CD4-positive, alpha-beta T cell treated with Interleukin-21 for 1 hour (primary cell): Measurements from ENCODE around the gene TTC16.

Experiments used
- DNase-seq: peaks from one replicate; pipeline ENCODE4 v3.0.0-alpha.2; 2020

The TTC16 gene

DNA sequence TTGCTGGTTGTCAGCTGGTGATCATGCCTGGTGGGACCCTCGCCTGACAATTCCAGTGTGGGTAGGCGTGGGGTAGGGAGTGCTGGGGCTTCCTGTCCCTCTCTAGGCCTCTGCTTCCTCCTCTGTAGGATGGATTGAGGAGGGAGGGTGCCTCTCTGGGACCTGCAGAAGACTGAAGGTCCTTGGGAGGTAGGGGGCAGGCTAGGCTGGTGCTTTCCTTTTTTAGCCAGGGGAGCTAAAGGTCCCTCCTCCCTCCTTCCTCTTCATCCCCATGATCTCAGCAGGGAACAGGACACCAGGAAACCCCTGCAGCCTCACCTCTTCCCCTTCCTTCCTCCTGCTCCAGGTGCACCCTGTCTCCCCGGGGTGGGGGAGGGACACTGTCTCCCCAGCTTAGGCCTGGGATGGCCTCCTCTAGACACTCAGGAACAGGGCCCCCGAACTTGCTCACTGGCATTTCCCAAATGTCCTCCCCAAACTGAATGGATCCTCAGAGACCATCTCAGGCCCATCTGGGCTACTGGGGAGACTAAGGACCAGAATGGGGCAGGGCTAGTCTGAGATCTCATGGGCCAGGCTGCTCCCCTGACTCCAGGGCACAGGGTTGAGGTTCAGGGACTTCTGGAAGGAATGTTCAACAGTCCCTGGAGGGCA lies 54.2 kb downstream of the TTC16 start:
- no peak for DNase-seq

DNA sequence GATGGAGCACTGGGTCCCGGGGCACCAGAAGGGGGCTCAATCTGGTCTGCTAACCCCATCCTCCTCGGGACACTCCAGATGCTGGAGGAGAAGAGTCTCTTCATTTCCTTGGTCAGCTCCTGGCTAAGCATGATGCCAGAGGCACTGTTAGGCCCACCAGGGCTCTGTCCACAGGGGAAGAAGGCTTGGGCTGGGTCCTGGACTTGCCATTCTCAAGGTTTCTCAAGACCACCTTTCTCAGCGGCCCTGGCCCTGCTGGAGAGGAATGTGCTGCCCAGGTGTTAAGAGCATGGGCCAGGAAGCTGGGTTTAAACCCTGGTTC lies 54.7 kb downstream of the TTC16 start:
- no peak for DNase-seq

DNA sequence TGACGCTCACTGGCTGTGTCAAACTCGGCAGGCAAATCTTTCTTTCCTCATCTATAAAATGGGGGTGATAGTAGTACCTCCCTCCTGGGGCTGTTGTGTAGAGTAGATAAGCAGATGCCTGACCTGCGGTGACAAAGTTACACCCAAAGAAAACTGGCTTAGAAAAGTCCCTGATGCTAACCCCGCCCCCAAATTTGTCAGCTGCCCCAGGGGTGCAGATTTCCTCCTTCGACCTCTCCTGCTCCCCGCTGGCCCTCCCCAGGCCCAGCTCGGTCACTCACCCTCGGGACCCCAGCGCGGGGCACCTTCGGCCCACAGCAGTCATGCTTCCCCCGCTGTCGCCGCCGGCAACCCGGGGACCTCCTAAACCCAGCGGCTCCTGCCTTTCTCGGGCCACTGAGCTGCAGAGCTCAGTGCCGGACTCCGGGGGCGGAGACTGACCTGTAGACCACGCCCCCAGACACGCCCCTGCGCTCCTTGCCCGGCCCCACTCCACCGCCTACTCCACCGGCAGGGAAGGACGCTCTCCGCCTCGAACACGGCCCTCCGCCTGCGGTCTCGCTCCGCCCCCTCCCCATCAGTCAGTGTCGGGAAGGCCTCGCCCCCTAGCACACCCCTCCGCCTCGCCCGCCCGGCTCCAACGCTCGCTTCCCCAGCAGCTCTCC lies 55.2 kb downstream of the TTC16 start:
- DNase-seq, result peak; percentile 97

DNA sequence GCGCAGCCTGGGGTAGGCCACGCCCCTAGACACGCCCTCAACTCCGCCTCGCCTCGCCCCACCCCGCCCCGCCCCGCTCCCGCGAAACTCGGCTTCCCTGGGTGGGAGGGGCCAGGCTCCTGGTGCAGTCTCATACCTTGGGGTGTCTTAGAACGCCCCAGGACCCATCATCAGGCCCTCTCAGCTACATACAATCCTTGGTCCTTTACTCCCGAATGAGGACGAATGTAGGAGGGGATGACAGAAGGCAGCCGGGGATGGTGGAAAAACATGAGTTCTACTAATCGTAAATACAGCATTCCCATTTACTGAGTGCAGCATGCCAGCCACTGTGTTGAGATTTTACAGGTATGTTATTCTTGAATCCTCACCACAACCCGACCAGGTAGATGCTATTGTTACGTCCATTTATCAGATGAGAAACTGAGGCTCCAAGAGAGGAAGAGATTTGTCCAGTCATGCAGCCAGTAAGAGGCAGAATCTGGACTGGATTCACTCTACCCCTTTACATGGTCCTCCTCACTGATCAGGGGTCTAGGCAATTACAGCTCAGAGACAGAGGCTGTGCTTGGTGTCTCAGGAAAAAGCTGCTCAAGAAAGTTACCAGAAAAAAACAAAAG lies 55.8 kb downstream of the TTC16 start:
- no peak for DNase-seq

DNA sequence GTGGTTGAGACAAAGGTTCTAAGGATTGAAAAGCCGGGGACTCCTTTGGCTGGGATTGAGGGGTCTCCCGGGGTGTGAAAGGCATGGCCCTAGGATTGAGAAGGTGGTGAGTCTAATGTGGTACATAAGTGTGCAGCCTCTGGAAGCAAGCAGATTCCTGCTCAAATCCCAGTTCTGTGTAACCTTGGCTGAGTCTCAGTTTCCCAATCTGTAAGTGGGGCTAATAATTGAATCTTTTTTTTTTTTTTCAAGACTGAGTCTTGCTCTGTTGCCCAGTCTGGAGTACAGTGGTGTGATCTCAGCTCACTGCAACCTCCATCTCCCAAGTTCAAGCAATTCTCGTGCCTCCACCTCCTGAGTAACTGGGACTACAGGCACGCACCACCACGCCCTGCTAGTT lies 56.7 kb downstream of the TTC16 start:
- DNase-seq, result no peak

DNA sequence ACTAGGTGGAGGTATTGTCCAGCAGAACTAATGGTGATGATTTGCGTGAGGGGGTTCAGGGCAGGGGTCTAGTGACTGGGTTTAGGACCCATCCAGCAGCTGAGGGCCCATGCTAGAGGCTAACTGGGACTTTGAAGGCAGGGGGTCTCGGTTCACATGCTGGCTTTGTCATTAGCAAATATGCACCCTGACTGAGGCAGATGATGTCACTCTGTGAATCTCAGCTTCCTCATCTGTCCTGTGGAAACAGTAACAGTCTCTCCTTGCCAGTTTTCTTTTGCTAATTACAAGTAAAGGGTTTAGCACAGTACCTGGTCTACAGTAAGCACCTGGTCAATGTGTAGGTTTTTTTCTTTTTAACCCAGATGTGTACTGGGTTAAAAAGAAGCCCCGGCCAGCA lies 57.4 kb downstream of the TTC16 start:
- DNase-seq, result no peak

DNA sequence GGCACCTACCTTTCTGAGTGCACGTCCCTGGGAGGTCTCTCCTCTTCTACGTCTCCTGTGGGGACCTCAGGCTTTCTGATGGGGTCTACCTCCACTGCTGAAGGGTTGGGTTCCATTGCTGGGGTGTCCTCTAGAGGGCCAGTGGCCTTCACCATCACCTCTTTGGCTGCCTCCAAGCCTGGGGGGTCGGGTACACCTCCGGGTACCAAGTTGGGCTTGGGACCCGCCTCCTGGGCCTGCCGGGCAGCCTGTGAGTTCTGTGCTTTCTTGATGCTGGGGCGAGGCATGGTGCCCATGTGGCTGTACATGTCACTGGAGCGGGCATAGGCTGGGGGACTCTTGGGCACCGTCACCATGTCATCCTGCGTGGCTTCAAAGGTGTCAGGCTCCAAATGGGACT lies 58.1 kb downstream of the TTC16 start:
- DNase-seq, result no peak

DNA sequence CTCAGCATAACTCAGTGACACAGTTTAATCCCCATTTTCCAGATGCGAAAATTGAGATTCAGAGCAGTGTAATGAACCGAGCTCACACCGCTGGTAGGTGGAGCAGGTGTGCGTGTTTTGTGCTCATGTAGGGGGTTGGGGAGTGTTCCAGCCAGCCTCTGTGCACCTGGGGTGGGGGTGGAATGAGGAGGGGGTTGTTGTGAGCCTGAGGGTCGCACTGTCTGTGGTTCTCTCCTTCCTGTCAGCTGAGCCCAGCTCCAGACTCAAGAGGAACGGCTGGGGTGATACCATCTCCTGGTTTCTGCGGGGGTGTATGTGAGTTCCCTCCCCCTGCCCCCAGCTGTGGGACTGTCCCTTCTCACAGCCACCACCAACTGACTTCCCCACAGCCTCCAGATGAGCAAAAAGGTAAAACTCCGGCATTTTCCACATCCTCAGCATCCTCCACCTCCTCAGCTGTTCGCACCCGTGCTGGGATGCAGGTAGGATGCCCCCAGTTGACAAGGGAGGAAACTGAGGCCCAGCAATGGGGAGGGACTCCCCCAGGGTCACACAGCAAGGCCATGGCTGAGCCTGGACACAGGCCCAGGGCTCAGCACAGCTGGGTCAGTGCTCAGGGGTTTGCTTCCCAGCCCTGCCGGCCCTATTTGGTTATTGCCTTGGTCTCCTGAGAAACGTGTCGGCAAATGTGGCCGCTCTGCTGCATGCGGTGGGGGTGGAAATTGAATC lies 60.5 kb downstream of the TTC16 start:
- peak; percentile 86 for DNase-seq

DNA sequence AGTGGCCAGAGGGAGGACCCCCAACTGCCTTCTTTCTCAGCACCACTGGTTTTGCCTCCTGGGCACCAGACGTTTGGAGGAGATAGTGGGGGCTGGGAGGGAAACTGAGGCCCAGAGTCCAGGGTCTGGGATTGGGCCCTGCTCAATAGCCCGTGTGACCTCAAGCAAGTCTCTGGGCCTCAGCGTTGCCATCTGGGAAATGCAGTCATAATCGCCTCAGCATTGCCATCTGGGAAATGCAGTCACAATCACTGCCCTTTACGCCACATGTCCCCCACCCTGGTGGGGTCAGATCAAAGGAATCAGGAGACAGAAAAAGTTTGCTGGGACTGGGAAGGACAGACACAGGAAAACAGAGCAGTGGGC lies 61.0 kb downstream of the TTC16 start:
- DNase-seq, result no peak

DNA sequence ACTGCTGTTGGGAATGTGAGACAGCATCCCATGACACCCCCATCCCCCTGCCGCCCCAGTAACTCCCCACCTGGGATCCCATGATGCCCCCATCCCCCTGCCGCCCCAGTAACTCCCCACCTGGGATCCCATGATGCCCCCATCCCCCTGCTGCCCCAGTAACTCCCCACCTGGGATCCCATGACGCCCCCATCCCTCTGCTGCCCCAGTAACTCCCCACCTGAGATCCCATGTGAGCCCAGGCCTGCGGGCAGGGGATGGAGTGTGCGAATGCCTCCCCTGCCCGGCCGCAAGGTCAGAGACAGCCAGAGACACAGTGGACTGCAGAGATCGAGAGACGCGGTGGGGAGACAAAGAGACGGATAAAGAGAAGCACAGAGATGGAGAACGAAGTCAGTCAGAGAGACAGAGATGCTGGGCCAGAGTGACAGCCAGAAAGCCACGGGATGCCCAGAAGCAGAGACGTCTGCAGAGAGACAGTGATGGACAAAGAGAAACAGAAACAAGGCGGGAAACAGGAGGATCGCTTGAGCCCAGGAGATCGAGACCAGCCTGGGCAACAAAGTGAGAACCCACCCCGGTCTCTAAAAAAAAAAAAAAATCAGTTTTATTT lies 61.6 kb downstream of the TTC16 start:
- DNase-seq, result peak; percentile 33

DNA sequence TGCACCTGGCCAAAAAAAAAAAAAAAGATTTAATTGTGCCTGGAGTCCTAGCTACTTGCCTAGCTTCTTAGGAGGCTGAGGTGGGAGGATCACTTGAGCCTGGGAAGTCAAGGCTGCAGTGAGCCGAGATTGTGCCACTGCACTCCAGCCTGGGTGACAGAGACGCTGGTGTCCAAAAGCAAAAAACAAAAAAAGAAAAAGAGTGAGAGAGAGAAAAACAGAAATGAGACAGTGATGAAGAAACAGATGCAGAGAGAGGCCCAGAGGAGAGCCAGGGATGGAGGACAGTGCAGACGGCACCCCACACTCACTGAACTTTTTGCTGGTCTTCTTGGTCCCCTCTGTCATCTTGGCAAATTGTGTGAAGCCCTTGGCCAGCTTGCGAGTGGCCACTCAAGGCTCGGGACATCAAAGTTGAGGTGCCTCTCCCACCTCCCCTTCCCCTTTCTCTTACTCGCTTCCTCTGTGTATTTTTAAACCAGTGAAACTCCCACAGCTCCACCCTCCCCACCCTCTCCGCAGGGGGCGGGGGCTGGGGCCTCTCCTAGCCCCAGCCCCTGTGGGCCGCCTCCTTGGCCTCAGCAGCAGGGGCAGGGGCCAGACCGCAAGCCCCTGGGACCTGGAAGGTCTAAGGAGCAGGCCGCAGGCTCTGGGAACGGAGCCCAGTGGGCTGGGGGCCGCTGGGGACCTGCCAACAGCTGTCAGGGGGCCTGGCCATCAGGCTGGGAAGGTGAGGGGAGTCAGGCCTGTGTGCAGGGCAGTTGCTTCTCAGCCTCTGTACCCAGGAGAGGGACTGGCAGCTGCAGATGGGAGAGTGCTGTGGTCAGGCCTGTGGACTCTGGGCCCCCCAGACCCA lies 62.6 kb downstream of the TTC16 start, which contains the start of gene SH2D3C:
SH2D3C (minus strand) TSS at position 387 of the 856 bp plus-strand sequence; CDS start at position 348, 39 bp downstream.
- peak; percentile 56 for DNase-seq

DNA sequence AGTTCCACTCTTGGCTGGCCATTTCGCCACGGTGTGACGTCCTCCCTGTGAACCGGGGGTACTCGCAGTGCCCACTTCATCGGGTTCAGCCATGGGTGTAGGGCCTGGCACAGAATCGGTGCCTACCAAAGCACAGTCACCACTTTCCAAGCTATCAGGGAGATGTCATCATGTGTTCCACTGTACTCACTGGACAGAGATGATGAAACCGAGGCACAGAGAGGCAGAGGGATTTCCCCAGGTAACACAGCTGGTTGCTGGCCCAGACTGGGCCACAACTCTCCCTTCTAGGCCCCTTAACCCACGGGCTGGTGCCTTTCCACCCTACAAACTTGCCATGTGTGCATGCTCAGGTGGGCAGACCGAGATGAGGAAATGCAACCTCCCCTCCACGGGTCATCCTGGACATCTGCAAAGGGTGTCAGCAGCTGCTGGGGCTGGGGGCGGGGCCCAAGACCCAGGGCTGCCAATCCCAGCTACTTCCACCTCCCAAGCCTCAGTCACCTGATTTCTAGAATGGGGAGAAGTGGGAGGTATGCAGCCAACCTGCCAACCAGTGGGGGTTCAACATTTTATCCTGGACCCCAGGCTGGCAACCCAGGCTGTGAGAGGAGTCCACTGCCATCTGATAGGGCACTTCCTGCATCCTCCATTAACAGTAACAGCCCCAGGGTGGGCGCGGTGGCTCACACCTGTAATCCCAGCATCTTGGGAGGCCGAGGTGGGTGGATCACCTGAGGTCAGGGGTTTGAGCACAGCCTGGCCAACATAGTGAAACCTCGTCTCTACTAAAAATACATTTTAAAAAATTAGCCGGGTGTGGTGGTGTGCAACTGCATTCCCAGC lies 63.5 kb downstream of the TTC16 start:
- DNase-seq, result peak; percentile 74

DNA sequence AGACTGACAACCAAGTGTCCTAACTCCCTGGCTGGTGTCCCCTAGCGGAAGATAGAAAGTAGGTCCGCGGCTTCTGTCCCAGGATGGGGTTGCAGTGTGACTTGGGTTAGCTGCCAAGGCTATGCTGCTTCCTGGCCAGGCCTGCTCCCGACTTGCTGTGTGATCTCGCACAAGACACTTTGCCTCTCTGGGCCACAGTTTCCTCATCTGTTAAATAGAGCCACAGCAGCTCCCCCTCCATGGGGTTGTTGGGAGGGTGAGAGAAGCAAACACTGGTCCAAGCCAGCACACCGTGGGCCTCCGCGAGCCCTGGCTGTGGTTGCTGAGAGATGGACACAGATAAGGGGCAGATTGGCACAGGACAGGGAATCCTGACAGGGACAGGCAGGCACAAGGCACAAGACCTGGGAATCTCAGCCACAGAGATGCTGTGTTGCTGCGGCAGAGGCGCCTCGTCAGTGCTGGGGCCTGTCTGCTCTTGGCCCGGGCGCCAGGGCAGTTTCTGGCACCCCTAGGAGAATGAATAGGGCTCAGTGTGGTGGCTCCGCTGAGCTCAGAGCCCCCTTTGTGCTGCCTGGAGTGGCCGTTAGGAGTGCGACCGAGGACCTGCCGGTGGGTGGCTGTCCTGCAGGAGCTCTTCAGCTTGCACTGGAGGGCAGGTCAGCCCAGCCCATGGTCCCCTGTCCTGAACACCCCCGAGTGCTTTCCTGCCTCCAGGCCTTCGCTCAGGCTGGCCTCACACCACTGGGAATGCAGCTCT lies 64.4 kb downstream of the TTC16 start:
- DNase-seq, result no peak

DNA sequence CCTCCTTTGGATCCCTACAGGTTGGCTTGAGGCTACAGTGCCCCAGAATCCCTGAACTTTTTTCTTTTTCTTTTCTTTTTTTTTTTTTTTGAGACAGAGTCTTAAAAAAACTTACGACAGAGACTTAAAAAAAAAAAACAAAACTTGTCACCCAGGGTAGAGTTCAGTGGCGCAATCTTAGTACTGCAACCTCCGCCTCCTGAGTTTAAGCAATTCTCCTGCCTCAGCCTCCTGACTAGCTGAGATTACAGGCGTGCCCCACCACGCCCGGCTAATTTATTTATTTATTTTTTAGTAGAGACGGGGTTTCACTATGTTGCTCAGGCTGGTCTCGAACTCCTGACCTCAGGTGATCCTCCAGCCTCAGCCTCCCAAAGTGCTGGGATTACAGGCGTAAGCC lies 65.0 kb downstream of the TTC16 start:
- peak; percentile 30 for DNase-seq
